Activated CD8-positive, alpha-beta memory T cell treated with anti-CD3 and anti-CD28 coated beads for 24 hours (primary cell): Measurements from ENCODE around the gene AGT.
"Not testable (repeated sequence)": the region's sequence is repeated elsewhere in the genome, so short reads cannot be mapped to it uniquely, and the experiment has no call there.

ENCODE experiments used
- DNase-seq: peaks from one replicate; pipeline ENCODE4 v3.0.0-alpha.2; 2020

Gene AGT

GRCh38 chr1:230684998-230685397 lies 28.9 kb downstream of the AGT start:
- no peak for DNase-seq

- DNase-seq, result no peak
Observed at GRCh38 chr1:230684146-230684545, 29.8 kb downstream of the AGT start.

GRCh38 chr1:230682882-230683610 lies 30.9 kb downstream of the AGT start:
- no peak for DNase-seq

GRCh38 chr1:230682274-230682673 lies 31.6 kb downstream of the AGT start:
- no peak for DNase-seq

GRCh38 chr1:230681599-230681998 lies 32.3 kb downstream of the AGT start:
- no peak for DNase-seq

- no peak for DNase-seq
Observed at GRCh38 chr1:230680300-230681025, 33.5 kb downstream of the AGT start.

- DNase-seq, result no peak
Observed at GRCh38 chr1:230679825-230680224, 34.1 kb downstream of the AGT start.

GRCh38 chr1:230679192-230679591 lies 34.7 kb downstream of the AGT start:
- DNase-seq, result no peak

GRCh38 chr1:230677200-230677599 lies 36.7 kb downstream of the AGT start:
- DNase-seq, result no peak

GRCh38 chr1:230674581-230674980 lies 39.3 kb downstream of the AGT start:
- no peak for DNase-seq

GRCh38 chr1:230669543-230669942 lies 44.4 kb downstream of the AGT start:
- DNase-seq, result no peak

- no peak for DNase-seq
Observed at GRCh38 chr1:230668227-230668626, 45.7 kb downstream of the AGT start.

GRCh38 chr1:230661976-230662375 lies 51.9 kb downstream of the AGT start:
- DNase-seq, result no peak

GRCh38 chr1:230658691-230659090 lies 55.2 kb downstream of the AGT start:
- DNase-seq, result no peak

GRCh38 chr1:230658103-230658502 lies 55.8 kb downstream of the AGT start:
- not testable (repeated sequence) for DNase-seq

GRCh38 chr1:230656719-230657118 lies 57.2 kb downstream of the AGT start:
- DNase-seq, result not testable (repeated sequence)
